ENCODE results near the gene HS6ST1.

Gene HS6ST1

GRCh38 chr2:128237911-128238697 is 80.6 kb downstream of the HS6ST1 start:
- no peak for DNase-seq (ENCODE audit: low read depth)

- no peak for DNase-seq (ENCODE audit: low read depth)
Measured at GRCh38 chr2:128237081-128237534, 81.6 kb downstream of the HS6ST1 start.

- no peak for DNase-seq (ENCODE audit: low read depth)
Measured at GRCh38 chr2:128236491-128237035, 82.1 kb downstream of the HS6ST1 start.

GRCh38 chr2:128235581-128235980 is 83.1 kb downstream of the HS6ST1 start:
- no peak for DNase-seq (ENCODE audit: low read depth)

GRCh38 chr2:128234613-128235012 is 84.1 kb downstream of the HS6ST1 start:
- no peak for DNase-seq (ENCODE audit: low read depth)

DNA sequence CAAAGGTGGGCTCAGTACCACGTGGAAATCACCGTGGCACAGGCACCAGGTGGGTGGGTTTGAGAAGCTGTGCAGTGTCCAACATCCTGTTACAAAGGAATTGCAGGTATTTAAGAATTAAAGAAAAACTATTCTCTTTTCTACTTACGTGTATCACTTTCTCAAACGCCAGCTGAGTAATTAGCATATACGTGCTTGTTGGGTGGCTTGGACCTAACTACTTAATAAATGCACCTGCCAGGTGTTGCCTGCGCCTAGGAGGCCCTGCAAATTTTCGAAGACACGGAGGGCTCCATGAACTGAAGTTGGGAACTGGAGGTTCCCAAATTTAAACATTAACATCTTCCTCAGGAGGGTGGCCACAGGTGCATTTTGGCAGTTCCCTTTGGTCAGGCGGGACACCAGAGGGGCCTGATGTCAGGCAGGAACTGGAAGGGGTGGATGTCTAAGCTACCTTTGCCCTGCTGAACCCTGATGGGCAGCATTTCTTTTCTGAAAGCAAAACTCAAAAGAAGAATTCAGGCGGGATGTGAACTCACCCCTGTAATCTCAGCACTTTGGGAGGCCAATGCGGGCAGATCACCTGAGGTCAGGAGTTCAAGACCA is 84.8 kb downstream of the HS6ST1 start:
- no peak for DNase-seq (ENCODE audit: low read depth)

DNA sequence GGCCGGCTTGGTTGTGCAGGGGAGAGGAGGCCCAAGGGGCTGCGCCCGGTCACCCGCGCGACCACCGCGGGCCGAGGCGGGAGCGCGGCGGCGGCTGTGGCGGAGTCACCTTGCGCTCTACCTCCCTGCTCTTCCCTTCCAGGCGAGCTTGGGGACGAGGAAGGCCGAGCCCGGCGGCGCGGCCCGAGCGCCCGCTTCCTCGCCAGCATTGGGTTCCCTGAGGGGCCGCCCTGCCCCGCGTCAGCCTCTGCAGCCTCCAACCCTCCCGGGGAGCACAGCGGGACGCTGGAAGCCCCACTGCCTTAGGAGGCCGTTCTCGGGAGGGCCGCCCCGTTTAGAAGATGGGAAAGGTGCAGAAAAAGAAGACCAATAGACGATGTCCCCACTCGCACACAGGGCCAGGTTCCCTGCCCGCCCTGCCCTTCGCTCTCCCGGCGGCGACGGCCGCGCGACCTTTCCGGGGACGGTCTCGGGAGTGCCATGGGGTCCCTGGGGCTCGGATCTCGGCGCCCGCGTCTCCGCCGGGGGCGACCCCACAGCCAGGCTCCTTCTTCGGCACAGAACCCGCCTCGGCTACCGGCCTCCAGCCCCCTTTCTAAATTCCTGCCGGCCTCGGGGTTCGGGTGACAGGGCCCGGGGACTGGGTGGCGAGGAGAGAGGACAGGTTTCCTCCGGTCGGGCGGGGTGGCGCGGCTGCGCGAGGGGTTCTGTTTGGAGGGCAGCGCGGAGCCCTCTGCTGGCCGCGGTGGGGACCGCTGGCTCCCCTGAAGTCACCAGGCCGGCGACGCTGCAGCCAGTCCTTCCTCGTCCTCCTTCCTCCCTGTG is 85.5 kb downstream of the HS6ST1 start:
- DNase-seq (ENCODE audit: low read depth) = peak; percentile 70

DNA sequence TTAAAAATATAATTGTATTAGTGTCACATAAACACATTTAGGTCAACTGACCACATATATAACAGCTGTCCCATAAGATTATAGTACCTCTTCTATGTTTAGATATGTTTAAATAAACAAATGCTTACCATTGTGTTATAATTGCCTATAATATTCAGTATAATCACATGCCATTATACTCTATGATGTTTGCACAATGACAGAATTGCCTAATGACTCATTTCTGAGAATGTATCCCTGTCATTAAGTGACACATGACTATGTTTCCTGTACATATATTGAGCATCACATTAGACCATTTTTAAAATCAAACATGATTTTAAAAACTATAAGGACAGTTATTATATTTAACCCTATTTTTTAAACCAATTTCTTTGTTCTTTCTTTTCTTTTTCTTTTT is 89.8 kb downstream of the HS6ST1 start:
- DNase-seq (ENCODE audit: low read depth) = no peak

- no peak for DNase-seq (ENCODE audit: low read depth)
Measured at GRCh38 chr2:128227862-128228261, 90.8 kb downstream of the HS6ST1 start.

- no peak for DNase-seq (ENCODE audit: low read depth)
Measured at GRCh38 chr2:128219891-128220290, 98.8 kb downstream of the HS6ST1 start.

GRCh38 chr2:128217671-128218070 is 101.0 kb downstream of the HS6ST1 start:
- no peak for DNase-seq (ENCODE audit: low read depth)

GRCh38 chr2:128215897-128216642 is 102.6 kb downstream of the HS6ST1 start:
- DNase-seq (ENCODE audit: low read depth) = no peak
